Measurements from ENCODE around the gene MED16.

DNA sequence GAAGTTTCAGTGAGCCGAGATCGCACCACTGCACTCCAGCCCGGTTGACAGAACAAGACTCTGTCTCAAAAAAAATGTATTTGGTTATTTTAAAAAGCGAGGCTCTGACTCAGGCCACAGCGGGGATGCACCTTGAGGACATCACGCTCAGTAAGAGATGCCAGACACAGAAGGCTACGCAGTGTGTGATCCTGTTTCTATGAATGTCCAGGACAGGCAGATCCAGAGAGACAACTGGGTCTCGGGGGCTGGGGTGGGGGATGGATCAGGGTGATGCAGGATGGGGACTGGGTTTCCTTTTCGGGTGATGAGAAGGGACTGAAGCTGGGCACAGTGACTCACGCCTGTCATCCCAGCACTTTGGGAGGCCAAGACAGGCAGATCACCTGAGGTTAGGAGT lies 5.4 kb downstream of the MED16 start:
- TF ChIP-seq, protein P1, sequence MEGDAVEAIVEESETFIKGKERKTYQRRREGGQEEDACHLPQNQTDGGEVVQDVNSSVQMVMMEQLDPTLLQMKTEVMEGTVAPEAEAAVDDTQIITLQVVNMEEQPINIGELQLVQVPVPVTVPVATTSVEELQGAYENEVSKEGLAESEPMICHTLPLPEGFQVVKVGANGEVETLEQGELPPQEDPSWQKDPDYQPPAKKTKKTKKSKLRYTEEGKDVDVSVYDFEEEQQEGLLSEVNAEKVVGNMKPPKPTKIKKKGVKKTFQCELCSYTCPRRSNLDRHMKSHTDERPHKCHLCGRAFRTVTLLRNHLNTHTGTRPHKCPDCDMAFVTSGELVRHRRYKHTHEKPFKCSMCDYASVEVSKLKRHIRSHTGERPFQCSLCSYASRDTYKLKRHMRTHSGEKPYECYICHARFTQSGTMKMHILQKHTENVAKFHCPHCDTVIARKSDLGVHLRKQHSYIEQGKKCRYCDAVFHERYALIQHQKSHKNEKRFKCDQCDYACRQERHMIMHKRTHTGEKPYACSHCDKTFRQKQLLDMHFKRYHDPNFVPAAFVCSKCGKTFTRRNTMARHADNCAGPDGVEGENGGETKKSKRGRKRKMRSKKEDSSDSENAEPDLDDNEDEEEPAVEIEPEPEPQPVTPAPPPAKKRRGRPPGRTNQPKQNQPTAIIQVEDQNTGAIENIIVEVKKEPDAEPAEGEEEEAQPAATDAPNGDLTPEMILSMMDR (IDR thresholded peaks at IDR 0.05): no peak
- no peak for TF ChIP-seq EP300 (IDR thresholded peaks at IDR 0.05)
- TF ChIP-seq POLR2A (IDR thresholded peaks at IDR 0.05; ENCODE audit: low read depth): no peak
